Omental fat pad (tissue), 4 donors: Measurements from ENCODE around the gene NOTCH1. TPM values are rescaled to one million over a fixed set of nuclear protein-coding genes. Genes with fewer than 3 reads are reported as not detected.

Experiments used
- ATAC-seq: fragments of 150-250 bp; one replicate; pipeline ENCODE4 v1.9.1; 2016; ENCODE audit warnings: mild to moderate bottlenecking, moderate library complexity; ENCODE audit not compliant: low FRiP score
- DNase-seq: peaks from one replicate; pipeline ENCODE4 v3.0.0-alpha.2; 2019; ENCODE audit warnings: low spot score
- total RNA-seq, 4 donors: library from RNA; depleted of rRNA; stranded (reverse); fragments of >200 nt; gene quantifications; one replicate each; pipeline ENCODE4 v1.1.0, GENCODE V29; 2016
- TF ChIP-seq, protein P1 (sequence below), 3 donors: fragments of 450-650 bp; IDR thresholded peaks; one replicate each; pipeline ENCODE4 v1.5.1; 2016 to 2017; ENCODE audit warnings: antibody characterized with exemption in 3 of 3, mild to moderate bottlenecking in 3 of 3, moderate library complexity in 2 of 3

Gene NOTCH1
- total RNA-seq, 4 donors from 2014 or later: 10.4 to 61.8 (median 55.1) TPM

GRCh38 chr9:136517012-136517743 is 28.7 kb downstream of the NOTCH1 start:
- TF ChIP-seq, protein P1, sequence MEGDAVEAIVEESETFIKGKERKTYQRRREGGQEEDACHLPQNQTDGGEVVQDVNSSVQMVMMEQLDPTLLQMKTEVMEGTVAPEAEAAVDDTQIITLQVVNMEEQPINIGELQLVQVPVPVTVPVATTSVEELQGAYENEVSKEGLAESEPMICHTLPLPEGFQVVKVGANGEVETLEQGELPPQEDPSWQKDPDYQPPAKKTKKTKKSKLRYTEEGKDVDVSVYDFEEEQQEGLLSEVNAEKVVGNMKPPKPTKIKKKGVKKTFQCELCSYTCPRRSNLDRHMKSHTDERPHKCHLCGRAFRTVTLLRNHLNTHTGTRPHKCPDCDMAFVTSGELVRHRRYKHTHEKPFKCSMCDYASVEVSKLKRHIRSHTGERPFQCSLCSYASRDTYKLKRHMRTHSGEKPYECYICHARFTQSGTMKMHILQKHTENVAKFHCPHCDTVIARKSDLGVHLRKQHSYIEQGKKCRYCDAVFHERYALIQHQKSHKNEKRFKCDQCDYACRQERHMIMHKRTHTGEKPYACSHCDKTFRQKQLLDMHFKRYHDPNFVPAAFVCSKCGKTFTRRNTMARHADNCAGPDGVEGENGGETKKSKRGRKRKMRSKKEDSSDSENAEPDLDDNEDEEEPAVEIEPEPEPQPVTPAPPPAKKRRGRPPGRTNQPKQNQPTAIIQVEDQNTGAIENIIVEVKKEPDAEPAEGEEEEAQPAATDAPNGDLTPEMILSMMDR (IDR thresholded peaks at IDR 0.05): no peak
- ATAC-seq: no peak
- no peak for DNase-seq

- ATAC-seq (no peak), DNase-seq (no peak)
- TF ChIP-seq, protein P1 (IDR thresholded peaks at IDR 0.05): no peak
Measured at GRCh38 chr9:136516191-136516654, 29.6 kb downstream of the NOTCH1 start.

DNA sequence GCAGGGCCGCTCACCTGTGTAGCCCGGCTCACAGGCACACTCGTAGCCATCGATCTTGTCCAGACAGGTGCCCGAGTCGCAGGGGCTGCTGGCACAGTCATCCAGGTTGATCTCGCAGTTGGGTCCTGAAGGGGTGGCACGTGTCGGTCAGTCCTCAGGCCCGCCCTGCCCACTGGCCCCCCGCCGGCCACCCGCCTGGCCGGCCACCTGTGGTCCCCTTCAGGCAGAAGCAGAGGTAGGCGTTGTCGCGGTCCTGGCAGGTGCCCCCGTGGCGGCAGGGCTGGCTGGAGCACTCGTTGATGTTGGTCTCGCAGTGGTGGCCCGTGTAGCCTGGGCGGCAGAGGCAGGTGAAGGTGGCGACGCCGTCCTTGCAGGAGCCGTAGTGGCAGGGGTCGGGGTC is 30.6 kb downstream of the NOTCH1 start:
- TF ChIP-seq, protein P1 (IDR thresholded peaks at IDR 0.05): no peak
- no peak for DNase-seq
- ATAC-seq: no peak

GRCh38 chr9:136514022-136514714 is 31.7 kb downstream of the NOTCH1 start:
- TF ChIP-seq, protein P1 (IDR thresholded peaks at IDR 0.05): no peak
- no peak for ATAC-seq
- DNase-seq: no peak

- no peak for DNase-seq
- no peak for ATAC-seq
Measured at GRCh38 chr9:136513191-136513590, 32.7 kb downstream of the NOTCH1 start.

GRCh38 chr9:136512651-136513071 is 33.2 kb downstream of the NOTCH1 start:
- TF ChIP-seq, protein P1 (IDR thresholded peaks at IDR 0.05): no peak
- DNase-seq (no peak), ATAC-seq (no peak)

More at GRCh38 chr9:136513191-136513590, 32.7 kb downstream of the NOTCH1 start:
- TF ChIP-seq, protein P1 (IDR thresholded peaks at IDR 0.05): no peak
